Esophagus muscularis mucosa (tissue), 4 donors: ENCODE data around the gene BTBD16. TPM values are rescaled to one million over a fixed set of nuclear protein-coding genes. Genes with fewer than 3 reads are reported as not detected.

Experiments
- DNase-seq: peaks from one replicate; pipeline ENCODE4 v3.0.0-alpha.2; 2017; ENCODE audit errors: extremely low spot score
- H3K27ac ChIP-seq, 4 donors: fragments of 200-600 bp; sonication (generic); replicated peaks in 1 of 4; 1 replicate in 3 of 4; 2 replicates in 1 of 4; pipeline ENCODE4 v1.5.1; 2016 to 2019; ENCODE audit warnings: mild to moderate bottlenecking in 1 of 4
- H3K27me3 ChIP-seq, 4 donors: fragments of 200-600 bp; sonication (generic); one replicate each; pipeline versions ENCODE4 v1.5.1 to v1.6.0; 2016 to 2019
- H3K36me3 ChIP-seq, 4 donors: fragments of 200-600 bp; sonication (generic); one replicate each; pipeline ENCODE4 v1.5.1; 2016 to 2019
- H3K4me1 ChIP-seq, 4 donors: fragments of 200-600 bp; sonication (generic); one replicate each; pipeline ENCODE4 v1.5.1; 2016 to 2019
- H3K4me3 ChIP-seq, 4 donors: fragments of 200-600 bp; sonication (generic); 1 replicate in 2 of 4; 2 replicates in 2 of 4; pipeline ENCODE4 v1.5.1; 2016 to 2019; ENCODE audit warnings: mild to moderate bottlenecking in 4 of 4, moderate library complexity in 1 of 4
- H3K9me3 ChIP-seq, 4 donors: fragments of 200-600 bp; sonication (generic); 1 replicate in 3 of 4; 2 replicates in 1 of 4; pipeline ENCODE4 v1.5.1; 2016 to 2019
- CTCF ChIP-seq, 3 experiments: fragments of 200-600 bp in 2 of 3; fragments of 450-650 bp in 1 of 3; sonication (generic) in 2 of 3; IDR thresholded peaks; one replicate each; pipeline ENCODE4 v1.5.1; 2017 to 2019; ENCODE audit warnings: antibody characterized with exemption in 3 of 3, mild to moderate bottlenecking in 2 of 3, moderate library complexity in 1 of 3
- EP300 ChIP-seq: sonication (generic); formaldehyde crosslinking; IDR thresholded peaks from one replicate; pipeline ENCODE4 v1.6.1; 2017; ENCODE audit warnings: antibody characterized with exemption
- POLR2A ChIP-seq: fragments of 450-650 bp; IDR thresholded peaks from one replicate; pipeline ENCODE4 v1.6.1; 2017; ENCODE audit warnings: antibody characterized with exemption, moderate library complexity, mild to moderate bottlenecking, low read depth
- POLR2AphosphoS5 ChIP-seq, 2 donors: sonication (generic); formaldehyde crosslinking; IDR thresholded peaks; one replicate each; pipeline ENCODE4 v1.6.1; 2017; ENCODE audit warnings: antibody characterized with exemption in 2 of 2
- whole genome bisulfite sequencing: methylation state at CpG from one replicate; pipeline ENCODE4 v1.1.5; 2018; 5-methylcytosine and 5-hydroxymethylcytosine counted together
- intact Hi-C: fragments of 100-400 bp; cut with DNase I; formaldehyde crosslinking; loops from one replicate; pipeline ENCODE4 v1.15.1; 2023
- total RNA-seq, 4 donors: library from RNA; depleted of rRNA; stranded (reverse); fragments of >200 nt; gene quantifications; one replicate each; pipeline versions ENCODE4 v1.1.0 to v1.2.1, GENCODE V29; 2016

BTBD16 gene
- total RNA-seq, 4 donors from 2014 or later = 0.29 TPM; not detected in 3

DNA sequence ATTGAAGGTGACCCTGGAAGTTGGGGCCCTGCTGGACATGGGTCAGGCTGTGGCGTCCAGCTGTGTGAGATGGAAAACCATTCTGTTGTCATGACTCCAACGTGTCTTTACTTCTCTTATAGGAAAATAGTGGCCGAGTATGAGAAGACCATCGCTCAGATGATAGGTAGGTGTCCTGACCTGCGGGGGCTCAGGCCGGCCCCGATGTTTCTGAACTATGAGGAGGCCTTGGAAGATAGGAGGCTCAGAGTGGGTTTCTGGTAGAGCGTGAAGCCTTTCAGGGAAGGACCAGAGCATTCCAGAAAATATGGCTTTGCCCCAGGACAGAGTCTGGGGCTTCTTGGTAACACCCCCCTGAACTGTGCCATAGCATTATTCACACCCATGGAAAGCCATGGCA, 29.3 kb upstream of the BTBD16 start:
- intact Hi-C loops = no loop called here
- H3K27ac ChIP-seq = no peak overlapping the region
- DNase-seq = no peak
- TF ChIP-seq POLR2AphosphoS5 (IDR thresholded peaks at IDR 0.05) (no peak), EP300 (no peak), CTCF (IDR thresholded peaks at IDR 0.05) (no peak), POLR2A (no peak)
- 92% methylated on average over 8 of the region's 8 CpGs for WGBS
- no peak overlapping the region for H3K4me3 ChIP-seq
- H3K36me3 ChIP-seq = peaks cover 39 to 98% (median 94%) of the 10 kb centered on the region in 4 donors
- H3K4me1 ChIP-seq = peaks cover 0 to 25% (median 14%) of the 10 kb centered on the region in 4 donors
- no peaks in the 10 kb centered on the region for H3K27me3 ChIP-seq
- H3K9me3 ChIP-seq = no peaks in the 10 kb centered on the region

GRCh38 chr10:122243550-122243949, 27.5 kb upstream of the BTBD16 start:
- H3K9me3 ChIP-seq = no peaks in the 10 kb centered on the region
- peak overlapping the region in 2 of 4 donors; percentile 12 to 70 for H3K27ac ChIP-seq
- peaks cover 29 to 98% (median 90%) of the 10 kb centered on the region in 4 donors for H3K36me3 ChIP-seq
- H3K4me3 ChIP-seq = no peak overlapping the region
- no peaks in the 10 kb centered on the region for H3K27me3 ChIP-seq
- intact Hi-C loops = no loop called here
- no peak for DNase-seq
- peaks cover 1 to 25% (median 14%) of the 10 kb centered on the region in 4 donors for H3K4me1 ChIP-seq
- WGBS = 68% methylated on average over 2 of the region's 2 CpGs
- TF ChIP-seq EP300 (no peak), CTCF (IDR thresholded peaks at IDR 0.05) (no peak), POLR2AphosphoS5 (IDR thresholded peaks at IDR 0.05) (peak in 1 of 2 donors; percentile 29), POLR2A (no peak)

GRCh38 chr10:122244001-122244975, 26.8 kb upstream of the BTBD16 start:
- H3K4me1 ChIP-seq = peaks cover 5 to 25% (median 14%) of the 10 kb centered on the region in 4 donors
- no peak for TF ChIP-seq POLR2A
- TF ChIP-seq CTCF (IDR thresholded peaks at IDR 0.05) = no peak
- no peak for TF ChIP-seq EP300
- no peak for TF ChIP-seq POLR2AphosphoS5 (IDR thresholded peaks at IDR 0.05)
- intact Hi-C loops = no loop called here
- WGBS = 76% methylated on average over 10 of the region's 11 CpGs
- H3K4me3 ChIP-seq = no peak overlapping the region
- H3K27me3 ChIP-seq = no peaks in the 10 kb centered on the region
- no peaks in the 10 kb centered on the region for H3K9me3 ChIP-seq
- peaks cover 29 to 98% (median 90%) of the 10 kb centered on the region in 4 donors for H3K36me3 ChIP-seq
- no peak for DNase-seq
- H3K27ac ChIP-seq = peak overlapping the region in 2 of 4 donors; percentile 12 to 70

DNA sequence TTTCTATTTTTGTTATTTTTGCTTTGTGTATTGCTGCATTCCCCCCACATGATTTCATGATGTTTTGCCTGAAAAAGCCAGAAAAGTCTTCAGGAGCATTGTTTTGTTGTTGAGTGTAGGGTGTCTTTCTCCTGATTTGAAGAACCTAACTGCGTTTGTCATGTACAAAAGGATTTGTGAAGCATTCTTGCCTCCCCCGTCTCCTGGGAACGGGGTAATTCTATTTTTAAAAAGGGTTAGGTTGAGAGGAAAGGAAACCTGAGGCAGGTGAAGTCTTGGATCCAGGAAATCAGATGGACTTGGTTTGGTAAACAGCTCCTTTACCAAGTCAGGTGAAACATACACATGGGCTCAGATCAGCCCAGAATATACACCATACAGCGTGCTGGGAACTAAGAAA, 26.0 kb upstream of the BTBD16 start:
- Histone ChIP-seq H3K4me3 (no peak overlapping the region), H3K27ac (no peak overlapping the region), H3K27me3 (no peaks in the 10 kb centered on the region), H3K36me3 (peaks cover 22 to 98% (median 90%) of the 10 kb centered on the region in 4 donors), H3K9me3 (no peaks in the 10 kb centered on the region), H3K4me1 (peaks cover 5 to 19% (median 11%) of the 10 kb centered on the region in 4 donors)
- TF ChIP-seq POLR2A = no peak
- TF ChIP-seq POLR2AphosphoS5 (IDR thresholded peaks at IDR 0.05) = no peak
- no peak for TF ChIP-seq EP300
- TF ChIP-seq CTCF (IDR thresholded peaks at IDR 0.05) = no peak
- no peak for DNase-seq
- intact Hi-C loops = no loop called here
- 82% methylated on average over 4 of the region's 4 CpGs for WGBS
